HG03139 (cell line): ENCODE data around the gene SRCIN1.

Experiments used
- ATAC-seq: cut with Tn5 transposase; IDR thresholded peaks from one replicate; pipeline ENCODE4 v1.9.1; 2021; ENCODE audit not compliant: unreplicated experiment

Gene SRCIN1

DNA sequence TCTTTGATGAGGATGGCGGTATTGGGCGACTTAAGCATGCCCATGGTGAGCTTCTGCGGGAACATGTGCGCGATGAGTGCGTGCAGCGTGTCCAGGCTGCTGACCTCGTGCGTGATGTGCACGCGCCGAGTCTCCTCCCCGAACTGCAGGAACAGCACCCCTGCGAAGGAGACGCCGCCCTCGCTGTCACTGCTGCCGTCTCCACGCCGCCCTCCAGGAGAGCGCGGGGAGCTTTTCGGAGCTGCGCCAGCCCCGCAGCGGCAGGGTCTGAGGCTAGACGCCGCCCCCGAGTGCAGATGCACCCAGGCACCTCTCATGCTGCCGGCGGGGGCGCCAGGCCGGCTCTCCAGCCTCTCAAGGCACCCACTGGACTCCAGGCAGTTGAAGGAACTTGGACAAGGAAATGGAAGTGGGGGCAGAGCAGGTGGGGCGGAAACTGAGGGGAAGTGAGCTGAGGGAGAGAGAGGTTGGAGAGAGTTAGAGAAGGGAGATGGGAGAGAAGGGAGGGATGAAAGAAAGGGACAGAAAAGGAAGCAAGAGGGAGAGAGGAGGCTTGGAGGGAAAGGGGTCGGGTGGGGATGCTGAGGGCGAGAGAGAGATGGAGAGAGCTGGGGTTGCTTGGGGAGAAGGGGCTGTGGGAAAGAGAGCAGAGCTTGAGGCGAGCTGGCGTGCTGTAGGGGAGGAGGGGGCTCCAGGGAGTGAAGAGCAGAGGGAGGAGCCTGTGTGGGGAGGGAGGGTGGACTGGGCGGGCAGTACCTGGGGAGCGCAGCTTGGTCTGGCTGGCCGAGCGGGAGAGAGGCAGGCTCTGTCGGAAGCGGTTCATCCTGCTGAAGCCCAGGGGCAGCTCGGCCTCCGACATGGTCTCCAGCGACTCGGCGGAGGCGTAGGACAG is 42.1 kb downstream of the SRCIN1 start:
- ATAC-seq, result no peak

DNA sequence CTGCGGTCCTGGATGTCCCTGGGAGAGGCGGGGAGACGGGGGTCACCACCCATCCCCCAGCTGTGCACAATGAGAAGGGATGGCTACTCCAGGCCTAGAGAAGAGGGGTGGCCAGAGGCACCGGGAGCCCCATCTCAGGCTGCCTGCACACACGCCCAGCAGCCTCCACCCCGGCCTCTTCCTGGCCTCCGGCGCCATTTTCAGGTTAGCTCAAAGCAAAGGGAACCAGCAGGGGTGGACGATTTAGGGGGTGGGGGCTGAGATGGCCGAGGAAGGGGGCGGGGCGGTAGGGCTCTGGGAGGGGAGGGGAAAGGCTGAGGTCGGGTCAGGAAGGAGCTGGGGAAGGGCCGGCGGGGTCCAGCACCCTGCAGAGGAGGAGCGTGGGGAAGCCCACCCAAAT is 42.8 kb downstream of the SRCIN1 start:
- ATAC-seq, result no peak

DNA sequence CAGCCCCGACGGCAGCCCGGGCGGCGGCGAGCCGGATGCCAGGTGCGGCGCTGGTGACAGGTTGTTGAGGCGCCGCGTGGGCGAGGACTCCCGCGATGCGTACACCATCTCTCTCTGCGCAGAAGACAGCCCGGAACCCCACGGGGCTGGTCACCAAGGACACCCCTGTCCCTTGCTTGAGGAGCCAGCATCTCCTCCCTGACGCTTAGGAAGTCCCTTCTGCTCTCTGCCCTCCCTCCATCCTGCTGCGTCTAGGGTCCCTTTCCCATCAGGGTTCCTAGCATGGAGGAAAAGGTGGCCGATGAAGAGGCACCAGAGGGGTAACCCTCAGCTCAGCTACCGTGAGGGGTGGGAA is 43.6 kb downstream of the SRCIN1 start:
- ATAC-seq, result no peak

DNA sequence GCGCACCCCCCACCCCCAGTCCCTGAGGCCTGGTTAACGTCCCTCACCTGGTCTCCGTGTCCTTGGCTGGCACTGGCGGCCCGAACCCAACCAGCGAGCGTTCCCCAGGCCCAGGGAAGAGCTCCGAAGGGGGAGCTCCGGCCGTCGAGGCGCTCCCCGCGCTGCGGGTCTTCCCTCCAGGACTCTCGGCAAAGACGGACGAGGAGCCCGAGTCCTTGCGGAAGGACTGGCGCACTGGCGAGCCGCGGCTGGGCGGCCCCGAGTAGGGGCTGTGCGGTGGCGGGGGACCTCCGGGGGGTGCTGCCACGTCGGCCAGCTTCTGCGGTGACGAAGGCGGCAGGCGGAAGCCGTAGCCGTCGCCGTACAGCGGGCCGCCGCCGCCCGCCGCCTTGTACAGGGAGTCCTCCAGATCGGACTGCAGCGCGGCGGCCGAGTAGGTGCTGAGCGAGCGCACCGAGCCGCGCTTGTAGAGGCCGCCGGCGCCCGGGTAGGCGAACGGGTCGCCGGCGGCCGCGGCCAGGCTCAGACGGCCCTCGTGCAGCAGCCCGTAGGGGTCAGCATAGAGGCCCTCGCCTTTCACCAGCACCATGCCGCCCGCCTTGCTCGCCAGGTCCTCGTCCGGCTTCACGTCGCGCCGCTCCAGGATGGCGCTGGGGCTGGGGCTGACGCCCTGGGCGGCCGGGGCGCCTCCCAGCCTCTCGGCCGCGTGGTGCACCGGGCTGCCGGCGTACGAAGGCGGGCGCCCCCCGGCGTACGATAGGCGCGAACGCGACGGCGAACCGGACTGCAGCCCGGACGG is 44.1 kb downstream of the SRCIN1 start:
- no peak for ATAC-seq

DNA sequence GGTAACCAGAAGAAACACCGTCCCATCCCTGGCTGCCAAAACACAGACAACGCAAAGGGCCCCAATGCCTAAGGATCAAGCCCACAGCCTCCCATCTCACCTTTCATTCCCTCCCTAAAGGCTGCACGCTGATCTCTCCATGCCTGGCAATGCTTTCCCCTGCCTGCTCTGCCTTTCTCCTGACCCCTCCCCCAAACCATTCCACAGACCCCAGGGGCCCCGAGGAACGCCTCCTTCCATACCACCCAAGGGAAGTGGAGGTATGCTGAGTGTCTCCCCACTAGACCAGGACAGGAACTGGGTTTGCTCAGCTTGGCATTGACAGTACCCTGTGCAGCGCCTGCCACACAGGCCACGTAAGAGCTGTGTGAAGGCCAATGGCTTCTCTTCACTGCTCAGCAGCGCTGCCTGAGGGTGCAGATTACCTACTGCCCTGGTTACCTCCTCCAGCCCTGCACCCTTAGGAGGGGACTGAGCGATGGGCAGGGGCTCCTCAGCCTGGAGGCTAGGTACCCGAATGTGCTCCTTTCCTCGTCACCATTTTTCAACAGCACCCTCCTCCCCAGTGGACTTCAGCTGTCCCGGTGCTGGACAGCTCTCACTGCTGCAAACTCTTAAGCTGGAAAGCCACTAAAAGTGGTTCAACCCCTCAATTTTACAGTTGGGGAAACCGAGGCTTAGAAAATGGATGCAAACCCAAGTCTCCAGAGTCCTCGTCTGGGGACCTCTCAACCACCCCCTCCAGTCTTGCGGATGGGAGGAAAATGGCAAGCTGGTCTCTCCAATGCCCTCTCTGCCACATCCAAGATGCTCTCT is 45.0 kb downstream of the SRCIN1 start:
- ATAC-seq, result no peak

DNA sequence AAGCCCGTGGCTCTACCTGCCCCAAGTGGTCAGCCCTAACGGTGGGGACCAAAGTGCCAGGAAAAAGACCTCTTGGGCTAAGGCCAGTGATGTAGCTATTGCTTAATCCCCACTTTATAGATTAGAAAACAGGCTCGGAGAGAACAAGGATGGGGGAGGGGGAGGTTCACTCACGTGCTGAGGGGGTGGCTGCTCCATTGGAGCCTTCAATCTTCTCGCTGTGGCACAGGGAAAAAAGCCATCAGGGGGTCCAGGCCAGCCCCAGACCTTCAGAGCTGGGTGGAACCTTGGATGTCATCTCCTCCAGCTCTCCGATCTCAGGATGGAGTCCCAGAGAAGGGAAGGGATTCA is 45.9 kb downstream of the SRCIN1 start:
- ATAC-seq, result no peak

DNA sequence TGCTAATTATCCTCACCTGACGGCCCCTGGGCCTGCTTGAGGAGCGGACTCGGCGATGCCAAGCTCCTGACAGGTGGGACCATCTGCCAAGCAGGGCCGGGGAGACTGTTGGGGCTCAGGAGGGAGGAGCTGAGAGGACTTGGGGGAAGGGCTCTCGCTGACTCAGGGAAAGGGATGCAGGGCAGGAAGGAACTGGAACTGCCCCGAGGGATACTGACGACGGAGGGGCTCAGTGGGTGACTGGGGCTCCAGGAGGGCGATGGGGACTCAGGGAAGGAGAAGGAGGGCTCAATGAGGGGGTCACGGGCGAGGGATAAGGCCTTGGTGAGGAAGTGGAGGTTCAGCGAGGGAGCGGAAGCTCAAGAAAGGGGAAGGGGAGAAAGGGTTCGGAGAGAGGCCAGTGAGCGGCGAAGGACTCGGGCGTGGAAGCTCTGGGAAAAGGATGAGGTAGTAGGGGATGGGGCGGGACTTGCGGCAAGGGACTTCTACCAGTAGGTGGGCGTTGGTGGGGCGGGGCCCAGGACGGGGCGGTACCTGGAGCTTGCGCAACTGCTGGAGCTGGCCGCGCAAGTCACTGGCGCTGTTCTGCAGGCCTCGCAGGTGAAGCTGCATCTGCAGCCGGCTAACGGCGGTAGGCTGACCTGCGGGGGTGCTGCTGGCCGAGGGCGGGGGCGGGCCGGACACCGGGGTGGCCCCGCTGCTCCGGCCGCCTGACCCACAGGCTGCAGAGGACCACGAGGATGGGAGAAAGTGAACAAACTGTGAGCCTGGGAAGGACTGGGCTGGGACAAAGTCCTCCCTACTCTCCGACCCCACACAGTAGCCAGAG is 46.5 kb downstream of the SRCIN1 start:
- no peak for ATAC-seq

DNA sequence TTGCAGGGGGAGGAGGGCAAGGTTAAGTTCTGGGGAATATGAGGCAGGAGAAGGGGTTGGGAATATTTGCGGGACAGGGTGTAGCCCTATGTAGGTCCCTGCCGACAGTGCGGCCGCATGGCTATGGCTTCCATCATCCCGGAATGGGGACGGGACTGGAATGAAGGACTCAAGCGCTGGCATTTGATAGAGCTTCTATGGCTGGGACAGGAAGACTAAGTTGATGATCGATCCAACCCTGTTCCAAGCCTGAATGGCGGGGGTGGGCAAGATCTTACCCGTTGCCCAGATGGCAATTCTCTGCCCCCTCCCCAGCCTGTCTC is 47.1 kb downstream of the SRCIN1 start:
- ATAC-seq, result no peak

DNA sequence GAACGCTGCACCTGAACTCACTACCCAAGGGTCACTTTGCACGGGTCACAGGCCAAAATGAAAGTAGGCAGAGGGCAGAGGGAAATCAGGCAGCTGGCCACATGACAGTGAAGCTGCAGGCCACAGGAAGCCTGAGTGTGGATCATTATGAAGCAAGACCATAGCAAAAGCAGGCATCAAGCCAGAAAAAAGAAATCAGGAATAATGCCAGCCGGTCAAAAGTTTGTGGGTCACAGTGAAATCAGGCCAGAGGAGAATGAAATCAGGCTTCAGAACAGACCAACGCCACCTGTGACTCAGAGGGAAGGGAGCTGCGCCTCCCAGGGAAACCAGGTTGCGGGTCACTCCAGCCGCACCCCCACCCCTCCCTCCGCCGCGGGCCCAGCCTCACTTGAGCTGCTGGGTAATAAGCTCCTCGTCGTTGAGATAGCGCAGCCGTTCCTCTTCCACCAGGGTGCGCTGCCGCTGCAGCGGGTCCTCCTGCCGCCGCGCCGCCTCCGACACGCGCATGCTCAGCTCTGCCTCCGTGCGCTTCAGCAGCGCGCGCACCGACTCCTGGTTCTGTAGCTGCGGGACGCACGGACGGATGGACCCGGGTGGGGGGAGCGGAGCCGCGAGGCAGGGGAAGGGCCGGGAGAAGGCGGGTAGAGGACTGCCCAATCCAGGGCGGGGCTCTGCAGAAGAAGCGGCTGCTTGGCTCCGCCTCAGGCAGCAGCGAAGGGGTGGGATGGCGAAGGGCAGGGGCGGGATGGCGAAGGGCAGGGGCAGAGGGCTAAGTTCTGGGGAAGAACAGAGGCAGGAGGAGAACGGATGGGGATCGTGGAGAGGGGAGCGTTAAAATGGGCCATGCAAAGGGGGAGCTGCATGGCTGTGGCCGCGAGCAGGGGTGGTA is 47.7 kb downstream of the SRCIN1 start:
- peak; percentile 60 for ATAC-seq

DNA sequence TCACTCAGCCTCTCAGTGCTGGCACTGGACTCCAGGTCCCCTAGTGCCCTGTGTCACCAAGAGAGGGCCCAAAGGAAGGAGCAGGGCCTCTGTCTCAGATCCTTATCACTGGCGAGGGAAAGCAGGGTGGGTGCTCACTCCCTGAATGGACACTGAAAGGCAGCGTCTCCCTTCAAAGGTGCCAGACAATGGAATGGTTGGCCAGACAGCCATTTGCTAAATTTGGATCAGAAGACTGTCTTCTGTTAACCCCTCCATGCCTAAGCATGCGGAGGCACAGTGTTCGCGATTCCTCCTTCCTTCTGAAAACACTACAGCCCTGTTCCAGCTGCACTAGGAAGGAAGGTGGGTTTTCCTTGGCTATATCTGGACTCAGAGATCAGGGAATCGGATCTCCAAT is 48.4 kb downstream of the SRCIN1 start:
- ATAC-seq, result no peak

DNA sequence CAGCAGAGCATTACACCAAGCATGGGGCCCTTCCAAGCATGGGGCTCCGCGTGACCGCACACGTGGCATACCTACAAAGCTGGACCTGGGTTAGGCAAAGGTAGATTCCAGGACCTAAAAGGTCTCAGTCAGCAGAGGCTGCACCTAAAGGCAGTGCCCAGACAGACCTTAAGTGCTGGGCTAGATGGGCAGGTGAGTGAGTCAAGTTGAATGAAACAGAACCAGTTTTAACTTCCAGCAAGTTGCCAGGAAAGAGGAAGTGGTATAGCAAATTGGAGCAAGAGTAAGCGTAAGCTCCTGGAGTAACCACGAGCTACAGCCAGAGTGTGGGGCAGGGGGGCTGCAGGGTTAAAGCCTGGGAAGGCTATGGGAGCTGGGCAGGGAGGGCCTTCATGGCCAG is 49.5 kb downstream of the SRCIN1 start:
- ATAC-seq, result no peak

DNA sequence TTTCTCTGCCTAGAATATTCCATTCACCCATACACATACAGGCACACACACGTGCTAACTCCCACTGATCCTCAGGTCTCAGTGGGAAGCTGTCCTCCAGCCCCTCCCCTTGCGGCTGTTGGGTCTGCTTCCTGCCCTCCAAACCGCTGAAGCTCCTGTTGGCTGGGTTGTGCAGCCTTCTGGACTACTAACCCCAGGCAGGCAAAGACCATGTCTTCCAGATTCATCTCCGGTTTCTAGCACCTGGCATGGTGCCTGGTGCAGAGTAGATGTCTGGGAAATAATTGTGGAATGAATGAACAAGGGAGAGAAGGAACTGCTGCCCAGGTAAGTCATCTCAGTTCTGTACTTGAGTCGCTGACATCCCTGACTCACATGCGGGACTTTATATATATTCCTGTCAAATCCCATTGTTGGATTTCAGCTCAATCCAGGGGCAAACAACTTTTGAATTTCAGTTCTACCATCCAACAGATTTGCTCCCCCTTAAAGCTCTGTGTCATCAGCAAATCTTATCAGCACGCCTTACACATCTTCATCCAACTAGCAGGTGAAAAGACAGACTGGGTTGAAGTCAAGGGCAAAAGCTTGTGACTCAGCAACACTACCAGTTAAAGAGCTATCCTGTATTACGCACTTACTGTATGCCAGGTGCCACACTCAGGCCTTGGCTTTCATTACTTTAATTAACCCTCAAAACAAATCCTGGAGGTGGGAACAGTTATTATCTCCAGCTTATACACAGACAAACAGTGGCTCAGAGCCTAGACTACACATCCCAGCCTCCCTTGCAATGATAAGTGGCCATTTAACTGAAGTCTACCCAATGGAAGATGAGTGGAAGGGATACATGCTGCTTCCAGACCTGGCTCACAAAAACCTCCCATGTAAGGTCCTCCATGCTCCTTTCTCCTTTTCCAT is 51.1 kb downstream of the SRCIN1 start:
- ATAC-seq, result no peak

DNA sequence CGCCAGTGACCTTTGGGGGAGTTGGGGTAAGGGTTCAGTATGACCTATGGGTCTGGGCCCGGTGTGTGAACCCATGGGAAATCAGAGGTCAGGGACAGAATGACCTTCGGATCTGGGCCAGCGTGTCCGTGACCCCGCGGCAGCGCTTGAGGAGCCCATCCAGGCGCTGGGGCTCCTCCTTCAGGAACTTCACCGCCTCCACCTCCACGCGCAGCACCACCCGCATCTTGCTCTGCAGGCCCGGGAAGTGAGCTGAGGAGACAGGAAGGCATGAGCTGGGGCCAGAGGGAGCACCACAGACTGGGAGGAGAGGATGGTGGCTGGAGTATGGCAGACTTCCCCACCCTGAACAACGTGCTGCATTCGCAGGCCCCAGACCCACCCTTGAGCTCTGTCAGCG is 53.4 kb downstream of the SRCIN1 start:
- ATAC-seq, result no peak

DNA sequence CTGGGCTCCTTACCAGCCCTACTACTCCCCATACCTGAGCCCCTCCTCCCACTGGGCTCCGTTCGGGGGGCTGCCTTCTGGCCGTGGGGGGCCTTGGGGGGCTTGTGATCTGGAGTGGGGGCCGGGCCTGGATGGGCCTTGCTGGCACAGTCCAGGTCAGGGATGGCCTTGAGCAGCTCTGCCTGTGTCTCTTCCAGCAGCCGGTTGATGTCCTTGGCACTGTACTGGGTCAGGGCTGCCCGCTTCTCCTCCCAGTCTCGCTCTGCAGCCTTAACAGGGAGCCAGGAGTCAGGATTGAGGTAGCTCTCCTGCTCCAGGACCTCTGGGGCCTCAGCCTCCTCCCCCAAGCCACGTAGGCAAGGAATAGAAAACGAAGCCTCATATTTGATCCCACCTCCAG is 54.6 kb downstream of the SRCIN1 start:
- ATAC-seq, result no peak

DNA sequence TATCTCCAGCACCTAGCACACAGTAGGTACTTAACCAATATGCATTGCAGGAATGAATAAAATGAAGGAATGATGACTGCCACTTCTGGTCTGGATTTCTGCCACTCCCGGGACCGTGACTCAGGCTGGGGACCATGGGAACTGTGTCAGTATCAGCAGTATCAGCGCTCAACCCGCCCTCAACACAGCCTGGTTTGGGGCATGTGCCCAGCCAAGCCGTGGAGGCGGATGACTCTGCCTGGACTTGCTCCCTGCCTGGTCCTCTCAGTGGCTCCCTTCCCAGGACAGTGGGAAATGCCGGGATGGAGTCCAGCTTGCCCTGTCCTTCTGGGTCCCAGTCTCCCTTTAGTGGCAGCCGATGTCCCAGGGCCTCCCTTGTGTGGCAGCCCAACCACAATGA is 55.1 kb downstream of the SRCIN1 start:
- ATAC-seq, result no peak

DNA sequence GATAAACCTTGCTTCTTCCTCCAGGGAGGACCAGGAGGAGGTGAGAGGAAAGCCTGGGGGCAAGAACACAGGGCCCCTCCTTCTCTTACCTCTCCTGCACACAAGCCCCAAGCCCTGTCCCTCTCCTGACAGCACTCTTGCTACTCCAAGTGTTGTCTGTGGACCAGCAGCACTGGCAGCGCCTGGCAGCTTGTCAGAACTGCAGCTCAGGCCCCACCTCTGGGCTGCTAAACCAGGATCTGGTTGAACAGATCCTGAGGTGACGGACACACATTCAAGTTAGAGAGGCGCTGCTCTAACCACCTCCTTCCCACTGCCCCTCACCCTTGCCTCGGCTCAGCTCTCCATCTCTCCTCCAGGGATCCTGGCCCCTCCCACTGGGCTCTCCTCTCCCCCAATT is 56.5 kb downstream of the SRCIN1 start:
- no peak for ATAC-seq

DNA sequence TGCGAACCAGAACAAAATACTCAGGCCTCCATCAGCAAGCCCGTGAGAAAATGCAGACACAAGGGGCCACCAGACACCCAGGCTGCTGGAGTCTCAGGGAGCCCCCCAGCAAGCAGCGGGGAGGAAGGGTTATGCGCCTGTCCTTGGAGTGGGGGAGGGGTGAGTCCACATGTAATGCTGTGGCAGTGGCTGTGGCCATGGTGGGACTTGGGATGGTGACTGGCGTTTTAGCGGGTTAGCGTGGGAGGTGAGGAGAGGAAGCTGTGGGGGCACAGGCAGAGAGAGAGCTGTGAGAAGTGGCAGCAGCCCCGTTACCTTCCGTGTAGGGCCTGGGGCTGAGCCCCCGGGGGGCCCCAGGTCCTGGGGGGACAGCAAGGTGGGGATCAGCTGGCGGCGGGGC is 58.3 kb downstream of the SRCIN1 start:
- ATAC-seq, result no peak

DNA sequence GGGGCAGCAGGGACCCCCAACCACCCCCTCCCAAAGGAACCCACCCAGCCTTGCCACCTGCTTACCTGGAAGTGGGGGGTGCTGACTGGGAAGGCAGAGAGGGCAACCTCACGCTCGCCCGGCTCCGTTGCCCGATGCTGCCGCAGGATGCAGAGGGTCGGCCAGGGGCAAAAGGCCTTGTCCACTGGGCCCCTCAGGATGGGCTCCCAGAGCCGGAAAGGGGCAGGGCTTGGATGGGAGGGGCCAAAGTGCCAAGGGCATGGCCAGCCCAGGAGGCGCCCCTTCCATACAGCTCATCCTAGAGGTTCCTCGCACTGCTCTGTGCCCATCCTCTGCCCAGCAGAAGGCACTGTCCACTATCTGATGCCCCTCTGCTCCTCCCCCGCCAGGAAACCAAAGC is 59.4 kb downstream of the SRCIN1 start:
- ATAC-seq, result no peak
